HG03571 (cell line): ENCODE data around the gene MRPL38.
"Not testable (repeated sequence)": the region's sequence is repeated elsewhere in the genome, so short reads cannot be mapped to it uniquely, and the experiment has no call there.

Experiments used
- ATAC-seq: cut with Tn5 transposase; IDR thresholded peaks from one replicate; pipeline ENCODE4 v1.9.1; 2021; ENCODE audit not compliant: unreplicated experiment

The MRPL38 gene

DNA sequence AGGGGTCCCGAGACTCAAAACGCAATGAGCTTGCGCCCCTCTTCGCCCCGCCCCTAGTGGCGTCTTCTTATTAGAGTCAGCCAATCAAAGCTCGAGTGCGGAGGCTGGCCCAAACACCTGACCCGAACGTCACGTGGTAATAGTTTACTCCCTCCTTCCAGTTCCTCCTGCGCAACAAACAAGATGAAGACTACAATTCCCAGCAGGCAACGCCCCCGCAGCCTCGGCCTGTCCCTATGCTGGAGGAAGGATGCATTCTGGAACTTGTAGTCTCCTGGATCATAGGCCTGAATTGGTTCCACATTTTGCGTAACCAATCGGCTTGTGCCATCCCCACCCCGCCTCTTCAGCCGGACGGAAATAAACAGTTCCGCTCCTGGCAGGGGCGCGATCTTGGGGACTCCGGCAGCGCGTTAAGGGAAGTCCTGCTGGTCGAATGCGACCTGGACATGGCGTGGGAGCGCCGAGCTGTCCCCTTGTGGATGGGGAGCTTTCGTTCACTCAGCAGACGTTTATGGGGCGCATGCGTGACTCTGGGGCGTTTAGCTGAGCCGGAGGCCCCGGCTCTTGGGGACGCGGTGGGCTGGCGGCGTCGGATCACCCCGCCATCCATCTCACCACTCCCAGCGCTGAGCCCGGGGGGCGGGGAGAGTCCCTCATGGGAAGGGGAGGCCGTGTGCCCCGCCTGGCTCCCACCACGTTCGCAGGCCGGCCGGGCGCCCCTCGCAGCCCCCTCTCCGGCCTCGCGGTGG, 49.2 kb downstream of the MRPL38 start, which contains the start of gene WBP2:
TSS of gene WBP2 (minus strand) at position 26 of the 752 bp plus-strand sequence. CDS start 38 bp downstream, outside the sequence.
- ATAC-seq = peak; percentile 74

DNA sequence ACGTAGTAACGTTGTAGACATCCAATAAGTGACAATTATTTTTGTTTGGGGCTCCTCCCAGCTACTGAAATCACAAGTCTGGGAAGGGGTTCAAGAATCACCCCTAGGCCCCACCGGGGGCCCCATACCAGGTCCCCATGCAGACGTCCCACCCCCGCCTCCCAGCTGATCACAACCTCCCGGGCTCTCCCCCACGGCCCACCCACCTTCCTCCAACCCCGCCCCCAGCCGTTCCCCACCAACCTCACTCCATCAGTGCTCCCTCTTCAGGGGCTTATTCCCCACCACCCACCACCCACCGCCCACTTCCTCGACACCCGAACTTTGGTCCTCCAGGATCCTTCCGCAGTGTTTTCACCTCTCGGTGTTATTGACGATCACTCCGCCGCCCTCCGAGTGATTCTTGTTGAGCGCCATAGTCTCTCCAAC, 49.8 kb downstream of the MRPL38 start:
- peak; percentile 0 for ATAC-seq

DNA sequence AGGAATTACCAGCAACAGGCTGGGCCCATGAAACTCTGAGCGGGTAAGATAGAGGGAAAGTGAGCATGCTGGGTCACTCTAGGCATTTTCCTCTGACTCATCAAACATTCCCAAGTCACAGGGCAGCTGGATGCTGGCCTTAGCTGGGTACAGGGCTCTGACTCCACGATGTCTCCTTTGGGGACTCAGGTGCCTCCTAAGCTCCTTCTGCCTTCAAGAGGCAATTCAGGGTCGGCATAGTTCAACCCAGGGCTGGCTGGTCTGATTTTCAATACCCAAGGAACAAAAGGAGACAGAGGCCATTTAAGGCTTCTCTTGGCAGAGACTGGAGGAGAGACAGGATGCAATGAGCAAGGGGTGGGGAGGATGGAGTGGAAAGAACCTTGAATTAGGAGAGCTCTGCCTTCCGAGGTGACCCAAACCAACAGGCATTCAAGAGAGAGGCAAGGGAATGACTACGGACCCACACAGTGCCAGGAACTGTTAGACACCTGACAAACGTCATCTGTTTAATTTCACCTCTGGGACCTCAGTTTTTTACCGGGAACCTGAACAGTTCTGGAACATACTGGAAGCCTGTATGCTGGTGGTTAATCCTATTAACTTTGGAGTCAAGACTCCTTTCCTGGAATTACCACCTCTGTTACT, 50.5 kb downstream of the MRPL38 start:
- no peak for ATAC-seq

- ATAC-seq = no peak
These were observed 51.3 kb downstream of the MRPL38 start for GRCh38 chr17:75853433-75853832.

DNA sequence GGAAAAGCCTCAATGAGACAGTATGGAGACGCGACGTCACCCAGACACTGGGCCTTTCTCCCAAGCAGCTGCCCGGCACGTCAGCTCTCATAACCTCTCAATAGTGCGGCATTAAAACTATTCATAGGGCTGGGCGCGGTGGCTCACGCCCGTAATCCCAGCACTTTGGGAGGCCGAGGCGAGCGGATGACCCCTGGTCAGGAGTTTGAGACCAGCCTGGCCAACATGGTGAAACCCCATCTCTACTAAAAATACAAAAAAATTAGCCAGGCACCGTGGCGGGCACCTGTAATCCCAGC, 53.0 kb downstream of the MRPL38 start:
- not testable (repeated sequence) for ATAC-seq

GRCh38 chr17:75850928-75851692, 53.6 kb downstream of the MRPL38 start:
- ATAC-seq = no peak

DNA sequence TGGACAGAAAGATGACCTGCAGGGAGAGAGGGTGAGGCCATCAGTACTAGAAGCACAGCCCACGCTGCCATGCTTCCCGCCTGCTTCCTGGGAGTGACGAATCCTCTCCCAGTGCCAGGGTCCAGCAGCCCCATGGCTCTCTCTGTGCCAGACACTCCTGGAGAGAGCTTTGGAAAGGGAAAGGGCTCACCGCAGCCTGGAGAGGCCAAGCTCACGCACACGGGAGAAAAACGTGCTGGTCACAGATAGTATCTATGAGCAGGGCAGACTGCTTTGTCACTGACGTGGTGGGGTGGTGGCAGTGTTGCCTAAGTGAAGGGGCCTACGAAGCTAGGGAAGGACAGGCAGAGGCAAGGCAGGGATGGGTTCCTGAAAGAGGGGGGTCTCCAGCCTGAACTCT, 55.0 kb downstream of the MRPL38 start:
- no peak for ATAC-seq

GRCh38 chr17:75849279-75849646, 55.4 kb downstream of the MRPL38 start:
- no peak for ATAC-seq
